HL-60/S4 treated with phorbol 12-myristate 13-acetate at 8.2 ng/mL for 4 days and 3 days (cell line): ENCODE results near the gene PIK3C2B.

Experiments used
- in situ Hi-C: fragments of 300-500 bp; cut with MboI; formaldehyde crosslinking; loops from 2 replicates; pipeline ENCODE4 v1.15.0; 2022; ENCODE audit warnings: low sequenced_read_pairs

Gene PIK3C2B

GRCh38 chr1:204447190-204447589, 47.4 kb downstream of the PIK3C2B start:
- in situ Hi-C loops: loop anchor here (5.0 kb wide), 1 partner anchor 55 kb away; no protein-coding TSS in a partner anchor

DNA sequence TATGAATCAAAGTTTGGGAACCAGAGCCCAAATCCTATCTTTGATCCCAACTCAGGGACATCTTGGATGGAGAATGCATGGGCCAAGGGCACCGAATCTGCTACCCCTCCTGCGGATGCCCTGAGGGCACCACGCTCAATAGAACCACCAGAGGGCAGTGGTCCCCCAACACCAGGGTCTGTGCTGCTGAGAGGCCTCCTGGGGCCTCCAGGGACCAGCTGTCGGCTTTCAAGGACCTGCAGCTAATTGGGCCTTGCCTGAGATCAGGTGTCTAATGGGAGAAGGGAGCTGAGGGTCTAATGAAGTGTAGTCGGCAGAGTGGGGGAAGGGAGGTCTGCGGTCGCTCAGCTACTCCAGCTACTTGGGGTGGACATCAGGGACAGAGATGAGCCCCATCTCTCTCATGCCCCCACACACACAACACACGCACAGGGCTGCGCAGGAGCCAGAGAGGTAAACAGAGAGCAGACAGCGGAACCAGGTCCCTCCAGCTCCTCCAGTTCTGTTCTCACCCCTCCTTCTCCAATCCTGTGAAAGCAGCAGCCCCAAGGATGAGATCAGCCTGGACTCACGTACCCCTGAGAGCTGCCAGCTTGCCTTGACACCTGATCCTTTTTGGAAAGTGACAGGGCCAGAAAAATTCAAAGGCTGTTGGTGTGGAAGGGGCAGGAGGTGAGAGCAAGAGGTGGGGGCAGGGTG, 48.0 kb downstream of the PIK3C2B start:
- in situ Hi-C loops: loop anchor here (5.0 kb wide), 1 partner anchor 56 kb away; no protein-coding TSS in a partner anchor

- in situ Hi-C loops: loop anchor here (5.0 kb wide), 1 partner anchor 56 kb away; no protein-coding TSS in a partner anchor
Observed at GRCh38 chr1:204445860-204446412, 48.7 kb downstream of the PIK3C2B start.
